ENCODE measurements around the gene SIDT1.
A peak's percentile ranks its signal among the peaks of the same experiment; 100 is the strongest.

Gene SIDT1

DNA sequence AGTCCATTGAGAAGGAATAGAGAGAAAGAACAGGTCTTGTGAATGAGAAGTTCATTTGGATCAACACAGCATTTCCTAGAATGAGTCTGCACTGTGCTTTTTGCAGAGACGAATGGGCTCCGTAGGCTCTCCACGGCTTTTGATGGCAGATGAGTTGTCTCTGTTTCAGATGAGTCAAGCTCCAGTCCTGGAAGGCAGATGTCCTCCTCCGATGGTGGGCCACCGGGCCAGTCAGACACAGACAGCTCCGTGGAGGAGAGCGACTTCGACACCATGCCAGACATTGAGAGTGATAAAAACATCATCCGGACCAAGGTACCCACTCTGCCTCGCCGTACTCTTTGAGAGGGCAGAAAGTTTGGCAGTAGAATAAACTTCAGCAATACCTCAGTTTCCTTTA lies 70.5 kb downstream of the SIDT1 start:
- Histone ChIP-seq H3K27ac (ENCODE audit: insufficient read depth, low read length, poor library complexity, severe bottlenecking) (no peak overlapping the region), H3K9me3 (ENCODE audit: control insufficient read depth, low read length) (no peaks in the 10 kb centered on the region), H3K4me3 (ENCODE audit: insufficient read depth, low read depth, low read length, poor library complexity, severe bottlenecking) (no peak overlapping the region), H3K27me3 (replicated peaks; ENCODE audit: control insufficient read depth, insufficient read depth, low read length, poor library complexity, severe bottlenecking) (no peaks in the 10 kb centered on the region), H3K36me3 (ENCODE audit: control insufficient read depth, insufficient read depth, low read length) (peaks cover 17% of the 10 kb centered on the region), H3K4me1 (ENCODE audit: control insufficient read depth, insufficient read depth, low read length, poor library complexity, severe bottlenecking) (peaks cover 15% of the 10 kb centered on the region)
- no peak for DNase-seq

DNA sequence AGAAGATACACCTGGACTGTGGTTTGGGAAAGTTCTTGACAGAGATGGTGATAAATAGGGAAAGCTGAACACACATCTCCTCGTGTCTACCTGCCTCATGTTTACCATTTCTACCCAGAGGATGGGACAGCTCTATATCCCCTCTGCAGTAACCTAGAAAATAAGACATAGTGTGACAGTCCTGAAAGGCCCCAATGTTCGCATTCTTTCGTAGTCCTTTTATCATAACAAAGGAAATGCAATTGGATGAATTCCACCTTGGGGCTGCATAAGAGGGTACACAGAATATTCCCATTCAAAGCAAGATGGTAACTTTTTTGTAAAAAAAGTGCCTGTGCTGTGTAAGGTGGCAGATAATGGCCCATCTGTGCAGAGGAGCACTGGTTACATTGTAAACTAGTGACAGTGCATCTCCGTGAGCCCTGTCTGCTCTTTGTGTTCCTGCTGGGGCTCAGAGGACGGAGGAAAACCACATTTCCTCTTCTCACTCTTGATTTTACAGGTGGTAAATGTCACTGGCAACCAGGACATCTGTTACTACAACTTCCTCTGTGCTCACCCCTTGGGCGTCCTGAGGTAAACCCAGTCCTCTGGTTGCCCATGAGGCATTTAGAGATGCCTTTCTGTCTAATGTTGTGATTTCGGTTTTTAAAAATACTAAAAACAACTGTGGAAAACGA lies 74.3 kb downstream of the SIDT1 start:
- Histone ChIP-seq H3K27me3 (replicated peaks; ENCODE audit: control insufficient read depth, insufficient read depth, low read length, poor library complexity, severe bottlenecking) (no peaks in the 10 kb centered on the region), H3K9me3 (ENCODE audit: control insufficient read depth, low read length) (no peaks in the 10 kb centered on the region), H3K4me1 (ENCODE audit: control insufficient read depth, insufficient read depth, low read length, poor library complexity, severe bottlenecking) (peaks cover 15% of the 10 kb centered on the region), H3K4me3 (ENCODE audit: insufficient read depth, low read depth, low read length, poor library complexity, severe bottlenecking) (no peak overlapping the region), H3K36me3 (ENCODE audit: control insufficient read depth, insufficient read depth, low read length) (peaks cover 39% of the 10 kb centered on the region), H3K27ac (ENCODE audit: insufficient read depth, low read length, poor library complexity, severe bottlenecking) (no peak overlapping the region)
- peak in 2 of 3 donors; percentile 1 to 6 for DNase-seq

DNA sequence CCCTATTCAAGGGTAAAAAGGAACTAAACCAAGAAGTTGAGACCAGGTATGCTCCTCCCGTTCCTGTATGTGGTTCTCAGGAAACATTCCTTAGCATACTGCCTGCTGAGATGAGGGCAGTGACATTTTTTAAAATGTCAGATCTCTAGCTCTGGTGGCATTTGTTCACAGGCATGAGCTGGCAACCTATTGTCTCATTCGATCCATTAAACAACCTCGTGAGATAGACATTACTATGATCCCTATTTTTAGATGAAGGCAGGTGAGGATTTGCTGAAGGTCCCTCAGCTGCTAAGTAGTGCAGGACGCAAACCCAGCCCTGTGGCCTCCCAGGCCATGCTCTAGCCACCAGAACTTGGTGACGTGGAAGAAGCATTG lies 74.9 kb downstream of the SIDT1 start:
- H3K4me3 ChIP-seq (ENCODE audit: insufficient read depth, low read depth, low read length, poor library complexity, severe bottlenecking): no peak overlapping the region
- H3K36me3 ChIP-seq (ENCODE audit: control insufficient read depth, insufficient read depth, low read length): peaks cover 43% of the 10 kb centered on the region
- peaks cover 15% of the 10 kb centered on the region for H3K4me1 ChIP-seq (ENCODE audit: control insufficient read depth, insufficient read depth, low read length, poor library complexity, severe bottlenecking)
- no peaks in the 10 kb centered on the region for H3K9me3 ChIP-seq (ENCODE audit: control insufficient read depth, low read length)
- H3K27ac ChIP-seq (ENCODE audit: insufficient read depth, low read length, poor library complexity, severe bottlenecking): no peak overlapping the region
- no peak for DNase-seq
- H3K27me3 ChIP-seq (replicated peaks; ENCODE audit: control insufficient read depth, insufficient read depth, low read length, poor library complexity, severe bottlenecking): no peaks in the 10 kb centered on the region

DNA sequence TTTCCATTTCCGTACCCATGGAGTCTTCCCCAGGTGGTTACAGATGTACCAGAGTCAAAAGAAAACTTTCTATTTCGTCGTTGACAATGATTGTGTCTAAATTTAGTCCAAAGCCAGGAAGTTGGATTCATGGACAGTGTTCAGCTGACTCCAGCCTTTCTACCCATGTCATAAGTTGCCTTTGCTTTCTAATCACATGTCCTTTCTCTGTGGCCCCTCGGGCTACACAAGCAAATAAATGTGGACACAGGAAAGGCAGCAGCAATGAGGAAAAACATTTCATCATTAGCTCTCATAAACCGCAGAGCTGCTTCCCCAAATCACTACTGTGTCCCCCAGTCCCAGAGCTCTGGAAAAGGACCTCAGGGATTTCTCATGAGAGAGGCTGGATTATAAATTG lies 82.0 kb downstream of the SIDT1 start:
- no peak for DNase-seq
- peaks cover 49% of the 10 kb centered on the region for H3K36me3 ChIP-seq (ENCODE audit: control insufficient read depth, insufficient read depth, low read length)
- H3K9me3 ChIP-seq (ENCODE audit: control insufficient read depth, low read length): no peaks in the 10 kb centered on the region
- no peak overlapping the region for H3K4me3 ChIP-seq (ENCODE audit: insufficient read depth, low read depth, low read length, poor library complexity, severe bottlenecking)
- no peak overlapping the region for H3K27ac ChIP-seq (ENCODE audit: insufficient read depth, low read length, poor library complexity, severe bottlenecking)
- H3K4me1 ChIP-seq (ENCODE audit: control insufficient read depth, insufficient read depth, low read length, poor library complexity, severe bottlenecking): no peaks in the 10 kb centered on the region
- no peaks in the 10 kb centered on the region for H3K27me3 ChIP-seq (replicated peaks; ENCODE audit: control insufficient read depth, insufficient read depth, low read length, poor library complexity, severe bottlenecking)

DNA sequence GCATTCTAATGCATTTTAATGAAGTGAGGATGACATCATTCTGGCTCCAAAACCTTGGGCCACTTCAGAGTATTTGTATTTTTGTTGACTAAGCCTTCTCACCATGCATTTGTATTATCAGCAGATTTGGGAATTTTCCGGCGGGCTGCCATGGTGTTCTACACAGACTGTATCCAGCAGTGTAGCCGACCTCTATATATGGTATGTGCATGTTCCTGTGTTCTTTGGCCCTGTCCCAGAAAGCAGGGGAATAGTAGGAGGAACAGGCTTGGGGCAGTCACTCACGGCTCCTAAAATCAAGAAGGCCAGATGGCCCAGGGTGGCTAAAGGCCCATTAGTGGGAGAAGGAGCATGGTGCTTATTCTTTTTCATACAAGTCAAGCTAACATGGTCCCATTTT lies 83.6 kb downstream of the SIDT1 start:
- Histone ChIP-seq H3K27me3 (replicated peaks; ENCODE audit: control insufficient read depth, insufficient read depth, low read length, poor library complexity, severe bottlenecking) (no peaks in the 10 kb centered on the region), H3K36me3 (ENCODE audit: control insufficient read depth, insufficient read depth, low read length) (peaks cover 54% of the 10 kb centered on the region), H3K9me3 (ENCODE audit: control insufficient read depth, low read length) (no peaks in the 10 kb centered on the region), H3K4me3 (ENCODE audit: insufficient read depth, low read depth, low read length, poor library complexity, severe bottlenecking) (no peak overlapping the region), H3K4me1 (ENCODE audit: control insufficient read depth, insufficient read depth, low read length, poor library complexity, severe bottlenecking) (no peaks in the 10 kb centered on the region), H3K27ac (ENCODE audit: insufficient read depth, low read length, poor library complexity, severe bottlenecking) (no peak overlapping the region)
- DNase-seq: no peak

DNA sequence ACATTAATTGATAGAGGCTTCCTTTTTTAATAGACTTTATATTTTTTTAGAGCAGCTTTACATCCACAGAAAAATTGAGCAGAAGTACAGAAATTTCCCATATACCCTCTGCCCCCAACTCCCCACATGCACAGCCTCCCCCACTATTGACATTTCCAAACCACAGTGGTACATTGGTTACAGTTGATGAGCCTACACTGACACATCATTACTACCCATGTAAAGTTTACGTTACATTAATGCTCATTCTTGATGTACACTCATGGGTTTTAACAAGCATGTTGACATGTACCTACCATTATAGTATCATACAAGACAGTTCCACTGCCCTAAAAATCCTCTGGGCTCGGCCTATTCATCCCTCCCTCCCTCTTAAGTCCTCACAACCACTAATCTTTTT lies 85.4 kb downstream of the SIDT1 start:
- Histone ChIP-seq H3K27ac (ENCODE audit: insufficient read depth, low read length, poor library complexity, severe bottlenecking) (no peak overlapping the region), H3K27me3 (replicated peaks; ENCODE audit: control insufficient read depth, insufficient read depth, low read length, poor library complexity, severe bottlenecking) (no peaks in the 10 kb centered on the region), H3K4me1 (ENCODE audit: control insufficient read depth, insufficient read depth, low read length, poor library complexity, severe bottlenecking) (no peaks in the 10 kb centered on the region), H3K36me3 (ENCODE audit: control insufficient read depth, insufficient read depth, low read length) (peaks cover 48% of the 10 kb centered on the region), H3K4me3 (ENCODE audit: insufficient read depth, low read depth, low read length, poor library complexity, severe bottlenecking) (no peak overlapping the region), H3K9me3 (ENCODE audit: control insufficient read depth, low read length) (no peaks in the 10 kb centered on the region)
- DNase-seq: no peak

DNA sequence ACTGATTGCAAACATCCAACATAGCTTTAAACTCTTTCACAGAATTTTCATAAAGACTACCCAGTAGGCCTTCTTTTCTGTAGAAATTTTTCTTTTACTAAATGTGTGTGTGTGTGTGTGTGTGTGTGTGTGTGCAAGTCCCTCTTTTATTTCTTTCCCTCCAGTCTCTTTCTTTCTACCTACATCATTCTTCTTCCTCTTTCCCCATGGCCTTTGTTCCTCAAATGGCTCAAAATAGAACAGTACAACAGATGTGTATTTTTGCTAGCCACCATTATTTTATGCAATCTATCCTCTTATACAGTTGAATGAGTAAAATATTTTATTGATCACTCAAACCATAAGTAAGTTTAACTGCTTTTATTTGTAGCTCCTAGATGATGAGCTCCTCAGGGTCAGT lies 87.7 kb downstream of the SIDT1 start:
- Histone ChIP-seq H3K9me3 (ENCODE audit: control insufficient read depth, low read length) (no peaks in the 10 kb centered on the region), H3K4me3 (ENCODE audit: insufficient read depth, low read depth, low read length, poor library complexity, severe bottlenecking) (no peak overlapping the region), H3K27me3 (replicated peaks; ENCODE audit: control insufficient read depth, insufficient read depth, low read length, poor library complexity, severe bottlenecking) (no peaks in the 10 kb centered on the region), H3K27ac (ENCODE audit: insufficient read depth, low read length, poor library complexity, severe bottlenecking) (no peak overlapping the region), H3K4me1 (ENCODE audit: control insufficient read depth, insufficient read depth, low read length, poor library complexity, severe bottlenecking) (no peaks in the 10 kb centered on the region), H3K36me3 (ENCODE audit: control insufficient read depth, insufficient read depth, low read length) (peaks cover 48% of the 10 kb centered on the region)
- no peak for DNase-seq

DNA sequence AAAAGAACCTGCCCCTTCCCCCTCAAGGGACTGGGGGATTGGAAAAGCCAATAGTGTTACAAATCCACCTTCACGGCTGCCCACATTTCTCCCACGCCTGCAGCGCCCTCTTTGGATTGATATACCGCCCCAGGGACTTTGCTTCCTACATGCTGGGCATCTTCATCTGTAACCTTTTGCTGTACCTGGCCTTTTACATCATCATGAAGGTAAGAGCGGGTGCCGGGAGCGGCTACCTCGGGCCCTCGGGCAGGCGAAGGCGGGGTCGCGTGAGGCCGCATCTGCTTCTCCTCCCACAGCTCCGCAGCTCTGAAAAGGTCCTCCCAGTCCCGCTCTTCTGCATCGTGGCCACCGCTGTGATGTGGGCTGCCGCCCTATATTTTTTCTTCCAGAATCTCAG lies 91.0 kb downstream of the SIDT1 start:
- H3K27ac ChIP-seq (ENCODE audit: insufficient read depth, low read length, poor library complexity, severe bottlenecking): no peak overlapping the region
- H3K36me3 ChIP-seq (ENCODE audit: control insufficient read depth, insufficient read depth, low read length): peaks cover 65% of the 10 kb centered on the region
- no peak overlapping the region for H3K4me3 ChIP-seq (ENCODE audit: insufficient read depth, low read depth, low read length, poor library complexity, severe bottlenecking)
- H3K4me1 ChIP-seq (ENCODE audit: control insufficient read depth, insufficient read depth, low read length, poor library complexity, severe bottlenecking): no peaks in the 10 kb centered on the region
- no peaks in the 10 kb centered on the region for H3K27me3 ChIP-seq (replicated peaks; ENCODE audit: control insufficient read depth, insufficient read depth, low read length, poor library complexity, severe bottlenecking)
- H3K9me3 ChIP-seq (ENCODE audit: control insufficient read depth, low read length): no peaks in the 10 kb centered on the region
- DNase-seq: no peak

DNA sequence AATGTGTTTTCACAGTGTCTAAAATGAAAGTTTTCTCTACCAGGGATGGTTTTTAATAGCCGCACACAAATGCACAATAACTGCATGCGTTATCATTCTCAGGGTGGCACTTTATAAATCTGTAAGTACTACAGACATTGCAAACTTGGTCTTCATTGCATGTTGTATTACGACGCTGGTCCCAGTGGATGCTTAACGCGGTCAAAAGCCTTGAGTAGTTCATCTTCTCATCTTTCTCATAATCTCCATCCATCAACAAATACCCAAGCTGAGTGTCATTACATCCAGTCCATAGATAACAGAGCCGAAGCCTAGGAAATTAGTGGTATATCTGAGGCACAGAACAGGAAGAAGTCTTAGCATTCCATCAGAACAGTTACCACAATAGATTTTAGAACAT lies 91.5 kb downstream of the SIDT1 start:
- DNase-seq: no peak
- Histone ChIP-seq H3K27me3 (replicated peaks; ENCODE audit: control insufficient read depth, insufficient read depth, low read length, poor library complexity, severe bottlenecking) (no peaks in the 10 kb centered on the region), H3K36me3 (ENCODE audit: control insufficient read depth, insufficient read depth, low read length) (peaks cover 70% of the 10 kb centered on the region), H3K4me1 (ENCODE audit: control insufficient read depth, insufficient read depth, low read length, poor library complexity, severe bottlenecking) (no peaks in the 10 kb centered on the region), H3K4me3 (ENCODE audit: insufficient read depth, low read depth, low read length, poor library complexity, severe bottlenecking) (no peak overlapping the region), H3K9me3 (ENCODE audit: control insufficient read depth, low read length) (no peaks in the 10 kb centered on the region), H3K27ac (ENCODE audit: insufficient read depth, low read length, poor library complexity, severe bottlenecking) (no peak overlapping the region)

DNA sequence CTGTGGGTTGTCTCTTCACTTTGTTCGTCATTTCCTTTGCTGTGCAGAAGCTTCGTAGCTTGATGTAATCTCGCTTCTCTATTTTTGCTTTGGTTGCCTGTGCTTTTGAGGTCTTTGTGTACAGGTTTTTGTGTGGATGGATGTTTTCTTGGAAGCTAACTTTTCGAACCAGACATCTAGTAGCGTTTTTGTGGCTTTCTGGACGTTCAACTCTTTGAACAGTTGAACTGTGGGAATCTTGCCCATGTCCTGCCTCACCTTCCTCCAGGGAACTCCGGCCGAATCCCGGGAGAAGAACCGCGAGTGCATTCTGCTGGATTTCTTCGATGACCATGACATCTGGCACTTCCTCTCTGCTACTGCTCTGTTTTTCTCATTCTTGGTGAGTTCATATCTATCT lies 93.5 kb downstream of the SIDT1 start:
- Histone ChIP-seq H3K4me3 (ENCODE audit: insufficient read depth, low read depth, low read length, poor library complexity, severe bottlenecking) (no peak overlapping the region), H3K9me3 (ENCODE audit: control insufficient read depth, low read length) (no peaks in the 10 kb centered on the region), H3K36me3 (ENCODE audit: control insufficient read depth, insufficient read depth, low read length) (peaks cover 62% of the 10 kb centered on the region), H3K27me3 (replicated peaks; ENCODE audit: control insufficient read depth, insufficient read depth, low read length, poor library complexity, severe bottlenecking) (no peaks in the 10 kb centered on the region), H3K4me1 (ENCODE audit: control insufficient read depth, insufficient read depth, low read length, poor library complexity, severe bottlenecking) (no peaks in the 10 kb centered on the region), H3K27ac (ENCODE audit: insufficient read depth, low read length, poor library complexity, severe bottlenecking) (no peak overlapping the region)
- no peak for DNase-seq

Measured in effector memory CD4-positive, alpha-beta T cell (primary cell).